ENCODE data around the gene CXCR4.

CXCR4 gene

DNA sequence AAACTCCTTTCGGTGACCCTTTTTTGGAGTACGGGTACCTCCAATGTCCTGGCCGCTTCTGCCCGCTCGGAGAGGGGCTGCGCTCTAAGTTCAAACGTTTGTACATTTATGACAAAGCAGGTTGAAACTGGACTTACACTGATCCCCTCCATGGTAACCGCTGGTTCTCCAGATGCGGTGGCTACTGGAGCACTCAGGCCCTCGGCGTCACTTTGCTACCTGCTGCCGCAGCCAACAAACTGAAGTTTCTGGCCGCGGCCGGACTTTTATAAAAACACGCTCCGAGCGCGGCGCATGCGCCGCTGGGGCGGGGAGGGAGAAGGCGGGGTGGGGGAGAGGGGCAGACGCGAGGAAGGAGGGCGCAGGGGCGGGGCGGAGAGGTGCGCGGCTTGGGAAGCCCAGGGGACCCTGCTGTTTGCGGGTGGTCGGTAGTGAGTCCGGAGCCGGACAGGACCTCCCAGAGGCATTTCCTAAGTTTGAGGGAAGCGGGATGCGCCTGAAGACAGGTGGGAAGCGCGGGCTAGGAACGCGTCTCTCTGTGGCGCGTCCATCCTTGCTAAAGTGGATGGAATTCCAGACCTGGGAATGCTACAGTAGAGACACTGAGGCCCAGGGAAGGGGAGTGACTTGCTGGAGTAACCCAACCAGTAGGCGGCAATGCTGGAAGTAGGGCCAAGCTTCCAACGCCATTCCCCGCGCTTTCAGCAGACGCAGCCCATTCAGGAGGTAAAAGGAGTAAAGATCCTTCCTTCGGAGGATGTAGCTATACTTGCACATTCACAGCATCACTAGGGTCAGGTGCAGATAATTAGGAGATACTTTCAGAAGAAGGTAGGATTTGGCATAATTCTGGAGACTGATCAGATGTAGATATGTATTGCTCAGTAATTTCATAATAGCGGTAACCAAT is at the start of gene CXCR4:
Gene CXCR4, minus strand, starts transcription at position 241 of the 910 bp plus-strand sequence. Its CDS starts 89 bp downstream, at position 152.
- DNase-seq (ENCODE audit: low read depth, low spot score): peak; percentile 90

DNA sequence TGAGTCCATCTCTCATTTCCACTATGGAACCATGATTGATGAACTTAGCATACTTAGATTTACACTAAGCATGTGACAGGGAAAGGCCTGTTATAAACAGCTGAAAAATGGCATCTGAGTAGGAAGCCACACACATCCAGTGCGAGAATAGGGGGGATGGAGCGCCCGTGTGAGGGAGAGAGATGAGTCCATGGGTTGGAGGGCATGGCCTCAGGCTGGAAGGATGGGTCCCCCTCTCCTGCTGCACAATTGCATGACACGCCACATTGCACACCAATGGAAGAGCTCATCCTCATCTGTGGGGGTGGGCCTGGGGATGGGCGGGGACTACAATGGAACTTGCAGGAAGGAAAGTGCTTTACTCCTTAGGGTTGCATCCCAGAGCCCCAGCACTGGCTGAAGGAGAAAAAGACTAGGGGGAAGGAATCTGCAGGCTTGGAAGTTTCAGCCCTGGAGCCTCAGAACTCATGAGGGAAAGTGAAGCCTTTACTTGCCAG is 46.4 kb upstream of the CXCR4 start:
- DNase-seq (ENCODE audit: low read depth, low spot score): no peak

DNA sequence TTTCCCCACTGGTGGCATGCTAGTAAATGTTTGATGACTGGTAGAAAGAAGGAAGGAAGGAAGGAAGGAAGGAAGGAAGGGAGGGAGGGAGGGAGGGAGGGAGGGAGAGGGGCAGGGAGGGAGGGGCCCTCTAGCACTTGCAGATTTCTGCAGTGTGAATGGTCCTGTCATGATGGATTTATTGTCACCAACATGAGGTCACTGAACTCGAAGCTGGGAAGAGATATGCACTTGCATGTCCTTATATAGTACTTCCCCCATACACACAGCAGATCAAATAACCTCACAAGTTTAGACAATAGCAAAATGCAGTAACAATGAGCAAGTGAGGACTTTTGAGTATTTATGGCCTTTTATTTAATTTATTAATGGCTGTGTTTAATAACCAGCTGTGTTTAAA is 44.5 kb upstream of the CXCR4 start:
- no peak for DNase-seq (ENCODE audit: low read depth, low spot score)

DNA sequence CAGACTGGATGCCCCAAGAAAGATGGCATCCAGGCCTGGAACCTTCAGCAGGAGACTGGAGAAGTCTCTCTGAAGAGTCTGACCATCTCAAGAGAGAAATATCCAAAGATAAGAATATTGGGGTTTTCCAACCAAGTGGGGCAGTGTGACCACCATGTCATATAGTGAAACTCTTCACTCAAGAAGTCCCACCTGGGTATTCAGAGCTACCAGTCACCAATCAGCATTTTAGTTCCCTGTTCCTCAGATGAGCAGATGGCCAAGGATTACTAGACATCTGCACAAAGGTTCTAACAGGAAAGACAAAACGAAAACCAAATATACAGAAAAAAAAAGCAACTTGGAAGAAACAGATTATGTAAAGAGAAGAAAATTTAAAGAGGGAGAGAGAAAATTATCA is 38.5 kb upstream of the CXCR4 start:
- no peak for DNase-seq (ENCODE audit: low read depth, low spot score)

DNA sequence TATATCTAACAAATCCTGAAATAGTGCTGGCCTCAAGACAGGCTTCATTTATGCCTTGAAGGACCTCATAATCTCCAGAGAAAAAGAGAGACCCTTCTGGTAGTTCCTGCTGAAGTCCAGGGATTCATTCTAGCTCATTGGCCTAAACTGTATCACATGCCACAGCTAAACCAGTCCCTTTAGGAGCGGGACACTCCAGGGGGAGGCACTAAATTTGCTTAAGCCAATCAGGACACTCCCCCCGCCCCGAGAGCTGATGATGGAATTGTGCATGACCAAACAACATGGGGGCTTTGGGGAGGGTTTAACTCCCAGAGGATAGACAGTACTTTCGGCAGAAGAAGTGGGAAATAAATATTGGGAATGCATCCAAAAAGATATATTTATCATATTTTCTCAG is 36.4 kb upstream of the CXCR4 start:
- DNase-seq (ENCODE audit: low read depth, low spot score): no peak

DNA sequence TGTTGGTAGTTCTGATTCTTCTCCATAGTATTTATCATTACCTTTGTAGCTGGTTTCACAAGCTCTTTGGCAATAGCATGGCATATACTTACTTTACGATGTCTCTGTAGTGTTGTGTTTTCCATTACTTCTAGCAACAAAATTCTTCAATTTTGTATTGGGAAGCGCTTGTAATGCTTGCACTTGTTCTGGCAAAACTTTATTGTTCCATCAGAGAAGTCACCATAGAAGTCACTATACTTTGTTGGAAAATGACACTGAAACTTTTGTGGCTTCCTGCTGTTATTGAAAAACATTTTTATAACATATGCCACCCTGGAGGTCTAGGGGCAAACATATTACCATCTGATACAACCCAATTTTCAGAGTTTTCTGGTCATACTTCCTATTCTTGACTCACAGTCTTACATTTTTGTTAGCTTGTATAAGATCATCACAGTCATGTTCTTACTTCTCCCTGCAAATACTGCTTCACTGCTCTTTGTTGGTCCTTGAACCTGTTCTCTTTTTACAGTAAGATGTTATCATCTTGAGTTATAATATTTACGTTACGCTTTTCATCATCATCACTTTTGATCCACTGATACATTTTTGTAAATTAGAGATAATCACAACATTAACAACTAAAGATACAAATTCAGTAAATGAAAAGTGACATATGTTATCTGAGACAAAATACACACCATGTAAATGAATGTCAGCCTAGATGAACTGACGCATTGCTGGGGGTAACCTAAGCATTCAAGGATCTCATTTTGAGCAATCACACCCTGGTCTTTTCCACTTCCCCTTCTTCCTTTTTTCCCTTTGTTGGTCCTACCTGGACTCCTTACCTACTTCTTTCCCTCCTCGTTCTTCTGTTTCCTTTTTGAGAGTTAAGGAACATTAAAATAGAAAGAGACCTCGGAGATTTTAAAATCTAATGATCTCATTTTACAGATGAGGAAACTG is 33.3 kb upstream of the CXCR4 start:
- no peak for DNase-seq (ENCODE audit: low read depth, low spot score)

DNA sequence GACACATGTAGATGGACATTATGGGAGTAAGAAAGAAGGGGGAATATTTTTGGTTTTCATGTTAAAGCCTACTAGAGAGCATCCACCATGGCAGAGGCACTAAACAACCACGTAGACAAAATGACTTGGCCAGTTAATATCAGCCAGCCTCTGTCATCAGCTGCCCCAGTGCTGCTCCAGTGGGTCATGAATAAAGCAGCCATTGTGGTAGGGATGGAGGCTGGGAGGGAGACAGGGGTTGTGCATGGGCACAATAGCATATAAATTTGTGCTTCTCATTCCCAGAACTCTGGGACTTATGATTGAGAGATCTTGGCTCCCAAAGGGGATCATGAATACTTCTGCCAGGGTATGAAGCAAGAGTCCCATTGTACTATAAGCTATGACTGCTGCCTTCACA is 31.1 kb upstream of the CXCR4 start:
- DNase-seq (ENCODE audit: low read depth, low spot score): no peak

DNA sequence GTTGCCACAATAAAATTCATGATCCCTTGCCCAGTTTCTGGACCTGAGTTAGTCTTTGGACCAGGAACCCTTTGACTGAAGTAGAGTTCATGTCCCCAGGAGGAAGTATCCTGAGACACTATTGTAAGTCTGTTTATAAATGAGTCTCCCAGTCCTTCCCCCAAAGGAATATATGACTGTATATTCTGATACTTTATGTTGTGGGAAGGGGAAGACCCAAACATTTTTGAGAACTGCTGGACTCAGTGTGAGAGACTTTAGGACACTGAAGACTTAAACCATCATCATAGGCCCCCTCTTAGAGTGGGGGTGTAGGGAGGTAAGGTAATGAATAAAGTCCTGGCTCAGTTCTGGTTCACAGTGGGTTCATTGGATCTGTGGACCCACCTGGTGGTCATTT is 28.6 kb upstream of the CXCR4 start:
- no peak for DNase-seq (ENCODE audit: low read depth, low spot score)

DNA sequence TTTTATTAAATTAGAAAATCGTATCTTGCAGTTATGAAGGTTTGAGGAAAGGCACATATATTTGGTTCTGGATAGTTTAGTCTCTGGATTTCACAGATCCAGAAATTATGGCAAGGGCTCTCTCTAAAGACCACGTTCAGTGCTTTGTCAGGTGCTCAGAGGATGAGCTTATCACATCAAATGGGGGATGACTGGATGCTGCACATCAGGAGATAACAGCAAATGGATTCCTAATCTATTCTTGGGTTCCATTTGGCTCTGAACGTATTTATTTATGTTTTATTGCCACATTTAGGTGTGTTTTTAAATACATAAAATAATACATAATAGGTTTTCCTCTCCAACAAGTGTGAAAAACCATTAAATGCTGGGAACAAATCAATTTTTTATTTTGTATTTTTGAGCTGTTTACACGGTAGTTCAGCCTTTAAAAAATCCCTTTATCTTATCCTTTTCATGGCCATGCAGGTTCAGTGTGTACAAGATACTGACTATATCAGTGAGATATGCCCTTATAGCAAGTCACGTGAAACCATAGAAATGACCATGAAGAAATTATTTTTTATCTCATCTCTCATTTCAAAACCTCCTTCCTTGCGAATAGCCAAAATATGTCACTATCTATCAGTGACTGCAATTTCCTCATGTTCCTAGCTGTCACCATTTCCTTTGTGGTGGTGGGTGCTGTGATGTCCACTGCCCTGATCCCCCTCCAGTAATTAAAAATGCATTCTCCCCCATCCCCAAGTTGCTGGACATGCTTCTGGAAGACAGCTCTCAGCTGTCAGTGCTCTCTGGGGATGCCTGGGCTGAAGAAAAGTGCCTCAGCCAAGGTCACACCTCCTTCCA is 25.9 kb upstream of the CXCR4 start:
- DNase-seq (ENCODE audit: low read depth, low spot score): no peak

DNA sequence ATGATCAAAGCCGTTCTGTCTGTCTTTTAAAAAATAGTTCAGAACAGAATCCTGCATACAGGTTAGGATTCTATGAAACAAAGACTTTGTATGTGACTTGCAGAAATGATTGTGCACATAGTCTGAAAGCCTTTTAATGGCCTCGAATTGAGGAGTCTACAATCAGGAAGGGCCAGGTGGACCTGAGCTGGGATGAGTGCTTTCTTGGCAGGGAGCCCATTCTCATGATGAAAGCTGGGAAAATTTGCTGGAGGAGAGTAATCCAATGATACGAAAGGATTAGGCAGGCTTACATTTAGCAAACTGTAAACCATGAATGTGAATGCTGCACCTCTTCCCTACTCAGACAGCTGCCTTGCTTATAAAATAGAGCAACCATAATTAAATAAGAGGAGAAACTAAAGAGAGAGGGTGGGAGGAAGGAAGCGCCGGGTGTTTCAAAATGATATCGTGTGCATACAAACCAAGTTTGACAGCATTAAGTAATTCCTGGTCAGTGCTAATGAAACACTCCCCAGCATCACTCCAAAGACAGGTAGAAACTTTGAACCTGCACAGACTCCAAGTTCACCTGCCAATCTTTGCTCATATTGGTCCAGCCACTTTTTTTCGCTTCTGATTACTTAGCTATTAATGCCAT is 23.7 kb upstream of the CXCR4 start:
- DNase-seq (ENCODE audit: low read depth, low spot score): no peak

DNA sequence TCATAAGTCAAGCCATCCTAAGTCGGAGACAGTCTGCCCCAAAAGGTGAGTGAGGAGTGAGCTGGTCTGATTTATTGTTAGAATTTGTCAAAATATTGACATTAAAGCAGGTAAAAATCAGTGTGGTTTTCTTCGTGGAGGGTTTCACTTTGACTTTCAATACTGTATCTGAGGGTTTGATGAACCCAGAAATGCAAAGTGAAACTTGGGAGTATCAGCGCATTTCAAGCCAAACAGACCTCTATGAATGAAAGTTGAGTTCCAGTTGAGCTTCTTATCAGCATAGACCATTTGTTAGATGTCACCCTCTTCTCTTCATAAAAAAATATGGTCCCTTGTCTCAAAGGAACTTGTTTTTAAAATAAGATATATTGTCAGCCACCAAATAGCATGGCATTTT is 21.7 kb upstream of the CXCR4 start:
- no peak for DNase-seq (ENCODE audit: low read depth, low spot score)

DNA sequence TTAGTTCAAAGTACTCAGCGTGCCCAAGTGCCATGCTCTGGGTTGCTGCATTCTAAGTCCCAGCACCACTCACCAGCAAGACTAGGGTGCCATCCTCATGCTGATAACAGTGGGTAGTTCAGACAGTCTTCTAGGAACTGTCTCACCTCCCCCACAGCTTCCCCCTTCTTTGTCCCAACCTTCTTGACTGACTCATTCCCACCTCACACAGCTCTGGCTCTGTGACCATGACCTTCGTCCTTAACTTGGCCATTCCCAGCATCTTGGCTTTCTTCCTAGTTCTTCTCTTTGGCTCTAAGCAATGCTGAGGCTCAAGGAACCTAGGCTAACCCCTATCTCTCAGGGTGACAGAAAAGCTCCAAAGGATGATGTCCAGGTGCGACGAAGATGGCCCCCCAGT is 20.0 kb upstream of the CXCR4 start:
- no peak for DNase-seq (ENCODE audit: low read depth, low spot score)

DNA sequence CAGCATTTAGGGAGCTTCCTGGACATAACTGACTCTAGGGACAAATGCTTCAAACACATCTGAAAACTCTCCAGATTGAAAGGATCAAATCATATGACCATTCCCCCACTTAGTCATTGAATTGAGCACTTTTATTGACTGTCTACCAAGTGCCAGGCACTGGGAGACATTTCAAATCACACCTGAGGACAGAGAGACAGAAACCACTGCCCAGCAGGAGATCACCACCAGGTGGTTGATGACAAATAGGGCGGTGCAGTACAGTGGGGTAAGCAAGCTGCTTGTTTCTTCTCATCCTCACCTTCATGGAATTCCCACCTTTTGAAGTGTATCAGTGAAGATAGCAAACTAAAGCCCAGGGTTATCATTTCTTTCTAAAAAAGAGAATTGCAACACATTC is 19.0 kb upstream of the CXCR4 start:
- no peak for DNase-seq (ENCODE audit: low read depth, low spot score)

DNA sequence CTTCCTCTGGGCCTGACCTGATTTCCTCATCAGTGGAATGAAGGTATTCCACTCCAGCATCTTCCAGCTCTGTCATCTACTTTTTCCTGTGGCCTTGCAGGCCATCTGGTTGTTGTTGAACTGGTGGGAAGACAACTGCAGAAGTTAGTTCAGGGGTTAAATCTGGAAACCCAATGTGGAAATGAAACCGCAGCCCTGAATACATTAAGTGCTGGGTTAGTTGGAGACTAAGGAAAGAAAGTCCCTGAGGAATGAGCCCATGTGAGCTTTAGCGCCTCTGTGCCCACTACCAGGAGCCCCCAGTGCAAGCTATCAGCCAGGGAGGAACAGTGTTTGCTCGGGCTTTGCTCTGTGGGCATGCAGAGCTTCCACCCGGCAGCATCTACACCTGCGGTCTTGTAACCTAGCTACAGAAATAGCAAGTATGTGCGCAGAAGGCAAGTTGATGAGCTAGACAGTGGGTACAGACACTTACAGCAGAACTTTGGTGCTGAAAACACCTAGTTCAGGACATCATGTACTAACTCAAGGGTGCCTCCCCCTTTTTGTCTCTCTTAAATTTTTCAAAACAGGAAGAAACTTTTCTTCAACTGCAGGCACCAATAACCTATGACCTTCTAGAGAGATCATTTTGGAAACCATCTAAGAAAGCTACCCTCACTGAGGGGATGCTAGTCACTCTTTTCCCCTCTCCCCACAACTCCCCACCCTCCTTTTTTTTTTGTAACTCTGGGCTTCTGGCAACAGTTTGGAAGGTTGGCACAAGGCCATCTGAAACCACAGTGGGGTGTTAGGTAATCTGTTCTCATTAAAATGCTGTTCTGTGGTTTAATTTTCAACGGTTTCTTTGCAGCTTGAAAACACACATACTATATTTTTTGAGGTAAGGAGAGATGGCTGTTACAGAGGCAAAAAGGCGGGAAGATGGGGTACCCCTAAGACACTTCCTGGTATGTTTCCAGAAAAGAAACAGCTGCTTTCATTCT is 18.3 kb upstream of the CXCR4 start:
- no peak for DNase-seq (ENCODE audit: low read depth, low spot score)

DNA sequence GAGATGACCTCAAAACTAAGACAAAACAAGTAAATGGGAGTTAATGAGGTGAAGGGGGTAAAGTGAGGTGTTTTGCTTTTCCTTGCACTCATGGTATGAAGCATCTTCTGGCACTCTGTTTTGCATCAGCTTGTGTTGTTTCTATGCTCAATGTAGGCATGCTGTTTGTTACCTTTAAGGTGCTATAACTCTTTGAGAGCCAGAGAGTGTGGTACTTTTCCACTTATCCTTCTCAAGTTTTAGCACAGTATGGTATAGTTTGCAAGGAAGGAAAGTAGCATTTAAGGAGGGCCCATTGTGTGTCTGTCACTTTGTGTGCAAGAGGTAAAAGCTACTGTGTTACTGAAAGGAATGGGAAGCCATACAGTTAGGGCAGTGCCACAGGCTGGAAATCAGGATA is 17.5 kb upstream of the CXCR4 start:
- no peak for DNase-seq (ENCODE audit: low read depth, low spot score)

DNA sequence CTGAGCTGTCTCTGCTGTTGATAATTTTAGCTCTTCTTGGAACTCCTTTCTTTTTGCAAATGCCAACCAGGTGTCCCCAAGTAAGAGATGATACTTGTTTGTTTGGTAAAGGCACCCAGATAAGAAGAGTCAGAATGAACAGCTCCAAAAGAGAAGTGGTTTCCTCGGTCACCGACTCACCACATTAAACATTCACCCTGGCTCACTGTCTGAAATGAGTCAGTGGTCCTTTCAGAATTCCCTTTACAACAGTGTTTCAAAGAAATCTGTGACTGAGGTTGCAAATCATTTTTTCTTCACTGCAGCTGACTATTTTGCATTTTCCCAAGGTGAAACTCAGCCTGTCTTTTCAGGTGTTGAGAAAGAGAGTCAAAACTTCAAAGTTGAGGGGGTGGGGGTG is 16.2 kb upstream of the CXCR4 start:
- DNase-seq (ENCODE audit: low read depth, low spot score): no peak

DNA sequence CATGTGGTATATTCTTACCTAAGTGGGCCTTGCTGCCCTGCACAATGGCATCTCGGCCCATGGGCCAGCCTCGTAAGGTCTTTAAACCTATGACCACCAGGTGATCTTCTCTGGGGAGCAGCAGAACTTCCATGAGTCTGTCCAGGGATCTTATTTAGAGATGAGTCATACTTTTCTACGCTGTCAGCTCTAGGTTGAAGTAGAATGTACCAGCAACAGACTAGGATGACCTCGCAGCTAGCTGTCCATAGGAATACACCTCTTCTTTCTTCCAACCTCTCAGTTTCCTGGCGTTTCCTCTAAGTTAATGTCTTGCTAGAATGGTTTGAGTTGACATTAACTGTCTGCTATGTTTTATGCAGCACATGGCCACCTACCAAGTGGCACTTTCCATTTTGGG is 15.6 kb upstream of the CXCR4 start:
- DNase-seq (ENCODE audit: low read depth, low spot score): no peak

DNA sequence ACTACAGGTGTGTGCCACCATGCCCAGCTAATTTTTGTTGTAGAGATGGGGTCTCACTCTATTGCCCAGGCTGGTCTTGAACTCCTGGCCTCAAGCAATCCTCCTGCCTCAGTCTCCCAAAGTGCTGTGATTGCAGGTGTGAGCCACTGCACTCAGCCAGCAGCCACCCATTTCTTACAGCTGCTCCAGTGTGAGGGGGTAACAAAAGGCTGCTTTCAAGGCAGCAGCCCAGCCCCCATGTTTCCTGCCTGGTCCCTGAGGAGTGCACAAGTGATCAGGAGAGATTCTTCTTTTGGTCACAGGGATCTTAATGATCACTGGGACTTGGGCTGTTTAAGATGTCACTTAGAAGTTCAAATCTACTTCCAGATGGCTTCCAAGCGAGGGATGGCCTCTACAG is 15.2 kb upstream of the CXCR4 start:
- DNase-seq (ENCODE audit: low read depth, low spot score): no peak

DNA sequence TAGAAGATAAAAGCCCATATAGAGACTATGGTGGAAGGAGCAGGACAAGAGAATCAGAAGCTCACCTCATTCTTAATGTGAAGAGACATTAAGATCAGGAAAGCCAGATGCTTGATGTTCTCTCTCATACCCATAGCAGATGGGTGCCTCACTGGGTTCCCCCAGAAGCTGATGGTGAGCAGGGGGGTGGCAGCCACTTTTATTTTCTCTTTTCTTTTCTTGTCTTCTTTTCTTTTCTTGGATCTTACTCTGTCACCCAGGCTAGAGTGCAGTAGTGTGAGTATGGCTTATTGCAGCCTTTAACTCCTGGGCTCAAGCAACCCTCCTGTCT is 14.8 kb upstream of the CXCR4 start:
- no peak for DNase-seq (ENCODE audit: low read depth, low spot score)
